IMR-90 (cell line): ENCODE measurements around the gene RNF11. TPM values are rescaled to one million over a fixed set of nuclear protein-coding genes. Genes with fewer than 3 reads are reported as not detected.

ENCODE experiments used
- ATAC-seq: fragments of 200-7000 bp; cut with Tn5 transposase; 2 replicates; pipeline ENCODE4 v1.9.1; 2020; ENCODE audit warnings: low read depth, mild to moderate bottlenecking, moderate library complexity
- BruUV-seq: library from RNA; stranded (reverse); fragments of 400-500 nt; replicated peaks from 2 replicates; lab custom pipeline; 2021; lab: Mats Ljungman, UMichigan
- CTCF ChIA-PET: fragments of 300-600 bp; formaldehyde crosslinking; extraction: SDS; loops from one replicate; lab custom pipeline; 2021; ENCODE audit warnings: antibody characterized with exemption; lab: Yijun Ruan, JAX
- POLR2A ChIA-PET: fragments of 300-600 bp; sonication (Branson Sonifier 250); formaldehyde crosslinking; loops from one replicate; lab custom pipeline; 2022; ENCODE audit warnings: antibody characterized with exemption; ENCODE audit not compliant: unreplicated experiment; lab: Charles Lee
- DNase-seq: peaks from one replicate; pipeline ENCODE4 v3.0.0; 2013
- H2AFZ ChIP-seq: replicated peaks from 2 replicates; pipeline ENCODE3; 2013; ENCODE audit warnings: low read length, mild to moderate bottlenecking; ENCODE audit not compliant: poor library complexity
- H2AK5ac ChIP-seq: 2 replicates; pipeline ENCODE4 v1.6.1; 2013; ENCODE audit warnings: low read depth, low read length, inconsistent platforms
- H2AK9ac ChIP-seq: replicated peaks from 2 replicates; pipeline ENCODE3; 2013; ENCODE audit warnings: mild to moderate bottlenecking, low read depth, low read length, moderate library complexity; ENCODE audit not compliant: poor library complexity
- H2BK120ac ChIP-seq: 2 replicates; pipeline ENCODE4 v1.6.1; 2013; ENCODE audit warnings: low read depth, low read length, inconsistent platforms
- H2BK15ac ChIP-seq: 3 replicates; pipeline ENCODE4 v1.6.1; 2013; ENCODE audit warnings: low read depth, low read length, inconsistent platforms
- H2BK20ac ChIP-seq: 2 replicates; pipeline ENCODE4 v1.6.1; 2013; ENCODE audit warnings: low read depth, mild to moderate bottlenecking, inconsistent platforms, low read length, moderate library complexity
- H2BK5ac ChIP-seq: 2 replicates; pipeline ENCODE4 v1.6.1; 2013; ENCODE audit warnings: mild to moderate bottlenecking, low read depth, low read length, inconsistent platforms; ENCODE audit not compliant: poor library complexity, severe bottlenecking
- H3K14ac ChIP-seq: replicated peaks from 2 replicates; pipeline ENCODE4 v1.6.1; 2013; ENCODE audit warnings: low read depth, low read length, inconsistent platforms
- H3K18ac ChIP-seq: 2 replicates; pipeline ENCODE4 v1.6.1; 2013; ENCODE audit warnings: low read depth, low read length, control low read depth
- H3K23ac ChIP-seq: 2 replicates; pipeline ENCODE4 v1.6.1; 2013; ENCODE audit warnings: low read depth, low read length, inconsistent platforms
- H3K27ac ChIP-seq: 2 replicates; pipeline ENCODE4 v1.5.1; 2013; ENCODE audit warnings: mild to moderate bottlenecking, control low read depth, low read length; ENCODE audit not compliant: insufficient read depth
- H3K27me3 ChIP-seq: 2 replicates; pipeline ENCODE4 v1.6.1; 2013; ENCODE audit warnings: low read length; ENCODE audit not compliant: control insufficient read depth, insufficient read depth
- H3K36me3 ChIP-seq: 2 replicates; pipeline ENCODE4 v1.6.1; 2013; ENCODE audit warnings: low read length, mixed read lengths; ENCODE audit not compliant: control insufficient read depth, insufficient read depth
- H3K4ac ChIP-seq: 2 replicates; pipeline ENCODE4 v1.6.1; 2013; ENCODE audit warnings: low read depth, low read length, inconsistent platforms
- H3K4me1 ChIP-seq: 2 replicates; pipeline ENCODE4 v1.6.1; 2013; ENCODE audit warnings: low read length, mixed read lengths; ENCODE audit not compliant: control insufficient read depth, insufficient read depth
- H3K4me2 ChIP-seq: 2 replicates; pipeline ENCODE4 v1.6.1; 2013; ENCODE audit warnings: low read depth, mild to moderate bottlenecking, control low read depth, low read length, moderate library complexity
- H3K4me3 ChIP-seq: 2 replicates; pipeline ENCODE4 v1.5.1; 2013; ENCODE audit warnings: low read depth, mild to moderate bottlenecking, control low read depth, low read length, moderate library complexity; ENCODE audit not compliant: insufficient read depth
- H3K56ac ChIP-seq: 2 replicates; pipeline ENCODE4 v1.6.1; 2013; ENCODE audit warnings: low read length, inconsistent platforms; ENCODE audit not compliant: insufficient read depth; ENCODE audit errors: extremely low read depth
- H3K79me1 ChIP-seq, 2 experiments: 2 replicates each; pipeline ENCODE4 v1.6.1; 2013; ENCODE audit warnings: low read length in 2 of 2, inconsistent platforms in 1 of 2, low read depth in 1 of 2
- H3K9ac ChIP-seq: 2 replicates; pipeline ENCODE4 v1.6.1; 2013; ENCODE audit warnings: low read depth, low read length, control low read depth
- H3K9me1 ChIP-seq: 2 replicates; pipeline ENCODE4 v1.6.1; 2013; ENCODE audit warnings: low read length, inconsistent platforms; ENCODE audit not compliant: insufficient read depth
- H3K9me3 ChIP-seq: 2 replicates; pipeline ENCODE4 v1.6.1; 2013; ENCODE audit warnings: low read length; ENCODE audit not compliant: control insufficient read depth, insufficient read depth
- H4K20me1 ChIP-seq: 2 replicates; pipeline ENCODE4 v1.6.1; 2013; ENCODE audit warnings: low read length, inconsistent platforms; ENCODE audit not compliant: insufficient read depth
- H4K5ac ChIP-seq: 2 replicates; pipeline ENCODE4 v1.6.1; 2013; ENCODE audit warnings: mild to moderate bottlenecking, low read depth, low read length, control low read depth
- H4K8ac ChIP-seq, 2 experiments: 2 replicates each; pipeline ENCODE4 v1.6.1; 2013; ENCODE audit warnings: low read depth in 2 of 2, low read length in 2 of 2, control low read depth in 1 of 2, inconsistent platforms in 1 of 2
- H4K91ac ChIP-seq: 2 replicates; pipeline ENCODE4 v1.6.1; 2013; ENCODE audit warnings: low read depth, low read length, inconsistent platforms; ENCODE audit not compliant: insufficient read depth
- BHLHE40 ChIP-seq: fragments of 150-350 bp; IDR thresholded peaks from 2 replicates; pipeline ENCODE4 v1.6.1; 2016; ENCODE audit warnings: mild to moderate bottlenecking, low read depth, low read length
- CEBPB ChIP-seq: IDR thresholded peaks from 2 replicates; pipeline ENCODE4 v1.6.1; 2012; ENCODE audit warnings: low read depth, low read length, improper control_type of control experiment
- CHD1 ChIP-seq: IDR thresholded peaks from 2 replicates; pipeline ENCODE4 v1.6.1; 2012; ENCODE audit warnings: low read depth, low read length, improper control_type of control experiment
- MAFK ChIP-seq: IDR thresholded peaks from 2 replicates; pipeline ENCODE4 v1.6.1; 2012; ENCODE audit warnings: low read depth, low read length, improper control_type of control experiment
- MAZ ChIP-seq: IDR thresholded peaks from 2 replicates; pipeline ENCODE4 v1.6.1; 2012; ENCODE audit warnings: low read depth, mild to moderate bottlenecking, low read length, improper control_type of control experiment, moderate library complexity, borderline replicate concordance
- MXI1 ChIP-seq: IDR thresholded peaks from 2 replicates; pipeline ENCODE4 v1.6.1; 2012; ENCODE audit warnings: low read depth, mild to moderate bottlenecking, low read length, moderate library complexity, borderline replicate concordance
- NFE2L2 ChIP-seq: fragments of 150-350 bp; IDR thresholded peaks from 2 replicates; pipeline ENCODE4 v1.6.1; 2016; ENCODE audit warnings: low read depth, mild to moderate bottlenecking, low read length
- POLR2A ChIP-seq: IDR thresholded peaks from 2 replicates; pipeline ENCODE4 v1.6.1; 2012; ENCODE audit warnings: mild to moderate bottlenecking, low read depth, low read length
- RAD21 ChIP-seq: IDR thresholded peaks from 2 replicates; pipeline ENCODE4 v1.6.1; 2012; ENCODE audit warnings: low read length, improper control_type of control experiment
- RCOR1 ChIP-seq: IDR thresholded peaks from 2 replicates; pipeline ENCODE4 v1.6.1; 2012; ENCODE audit warnings: mild to moderate bottlenecking, low read length, improper control_type of control experiment; ENCODE audit not compliant: insufficient replicate concordance
- RFX5 ChIP-seq: IDR thresholded peaks from 2 replicates; pipeline ENCODE4 v1.8.0; 2012; ENCODE audit warnings: low read depth, mild to moderate bottlenecking, low read length, moderate library complexity
- SMC3 ChIP-seq: fragments of 150-350 bp; IDR thresholded peaks from 2 replicates; pipeline ENCODE4 v1.6.1; 2016; ENCODE audit warnings: low read depth, mild to moderate bottlenecking, antibody characterized with exemption, low read length, moderate library complexity
- WGBS, 2 experiments: methylation state at CpG; one replicate each; pipeline versions ENCODE4 v1.1.5 to v1.1.7; 2013; ENCODE audit warnings: missing lambda C conversion rate in 2 of 2; ENCODE audit not compliant: insufficient read length in 1 of 2; ENCODE audit errors: extremely low coverage in 2 of 2; 5-methylcytosine and 5-hydroxymethylcytosine counted together
- dilution Hi-C: fragments of 300-500 bp; cut with HindIII; formaldehyde crosslinking; loops from one replicate; pipeline ENCODE4 v1.14.3; 2018; ENCODE audit warnings: low sequenced_read_pairs; ENCODE audit not compliant: unreplicated experiment
- in situ Hi-C: fragments of 300-500 bp; cut with MboI; formaldehyde crosslinking; loops from 3 replicates; pipeline ENCODE4 v1.14.3; 2019; ENCODE audit warnings: low sequenced_read_pairs, inconsistent platforms, mixed read lengths
- intact Hi-C: fragments of 100-400 bp; cut with micrococcal nuclease; formaldehyde crosslinking; loops from 2 replicates; pipeline ENCODE4 v1.10.0; 2022
- polyA plus RNA-seq, 3 experiments: library from polyadenylated mRNA; depleted of rRNA; stranded (reverse); fragments of >200 nt; gene quantifications; 2 replicates each; pipeline ENCODE4 v1.2.3, GENCODE V29; 2012; ENCODE audit warnings: low replicate concordance in 1 of 3
- total RNA-seq: library from RNA; depleted of rRNA; stranded (reverse); fragments of >200 nt; gene quantifications from 2 replicates; pipeline ENCODE4 v1.2.3, GENCODE V29; 2012
- TF ChIP-seq, protein P1 (sequence below): fragments of 150-350 bp; IDR thresholded peaks from 2 replicates; pipeline ENCODE4 v1.6.1; 2017; ENCODE audit warnings: mild to moderate bottlenecking, antibody characterized with exemption, low read length, low read depth
- TF ChIP-seq, protein P2 (sequence below): fragments of 150-350 bp; IDR thresholded peaks from 2 replicates; pipeline ENCODE4 v1.6.1; 2016; ENCODE audit warnings: low read depth, mild to moderate bottlenecking, low read length, moderate library complexity, borderline replicate concordance
- TF ChIP-seq, protein P3 (sequence below): conservative IDR thresholded peaks from 2 replicates; pipeline ENCODE4 v1.5.1; 2012; ENCODE audit warnings: mild to moderate bottlenecking, low read depth, low read length, improper control_type of control experiment

RNF11 gene
- total and polyA plus RNA-seq, 2 of the 4 experiments (the other 2 are of a cell fraction) = 63.3 to 64.1 TPM

DNA sequence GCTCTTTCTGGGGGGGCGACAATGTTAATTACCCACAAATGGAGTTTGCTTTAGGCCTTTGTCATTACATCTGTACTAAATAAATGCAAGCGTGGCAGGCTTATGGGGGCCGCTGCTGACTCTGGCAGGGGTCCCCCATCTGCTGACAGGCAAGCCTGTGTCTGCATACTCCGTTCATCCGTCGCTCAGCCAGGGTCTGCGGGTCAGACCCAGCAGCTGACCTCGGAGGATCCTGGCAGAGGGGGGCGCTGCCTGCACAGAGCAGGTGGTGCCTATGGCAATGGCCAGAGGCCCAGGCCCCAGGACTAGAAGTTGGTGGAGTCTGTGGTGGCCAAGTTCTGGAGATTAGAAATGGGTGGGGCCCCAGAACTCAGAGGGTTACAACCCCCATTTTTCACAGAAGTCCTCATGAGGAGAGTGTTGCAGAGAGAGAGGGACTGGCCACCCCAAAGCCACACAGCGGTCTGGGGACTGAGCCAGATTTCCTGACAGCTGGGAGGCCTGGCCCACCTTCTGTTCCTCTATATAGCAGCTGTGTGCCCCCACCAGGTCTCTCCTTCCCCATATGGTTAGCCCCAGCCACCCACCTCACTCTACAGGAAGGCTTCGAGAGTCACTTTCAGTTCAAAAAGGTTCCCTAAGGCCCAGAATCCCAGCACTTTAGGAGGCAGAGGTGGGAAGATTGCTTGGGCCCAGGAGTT, 63.3 kb downstream of the RNF11 start:
- H3K14ac ChIP-seq = no peak overlapping the region
- no peak overlapping the region for H3K4me2 ChIP-seq
- no peaks in the 10 kb centered on the region for H4K20me1 ChIP-seq
- H3K9me1 ChIP-seq = peaks cover 9% of the 10 kb centered on the region; the same call in 1 of the 2 replicates
- no peak overlapping the region for H2AFZ ChIP-seq
- no peak overlapping the region for H3K23ac ChIP-seq
- no peak overlapping the region for H2BK20ac ChIP-seq
- no peak overlapping the region for H4K91ac ChIP-seq
- intact Hi-C loops (loop anchor here (5.0 to 10.0 kb wide), 2 partner anchors 325 to 372 kb away; partner anchors contain the start of gene CDKN2C), in situ Hi-C loops (loop anchor here (10.0 kb wide), 1 partner anchor 375 kb away; no protein-coding TSS in a partner anchor), dilution Hi-C loops (no loop called here)
- no peak overlapping the region for H4K8ac ChIP-seq
- no peak overlapping the region for H2BK120ac ChIP-seq
- 95% methylated on average over 9 of the region's 11 CpGs; no CpG with 5 or more reads in 1 of the 2 experiments for WGBS, 2 experiments
- no TSS peak for BruUV-seq
- H3K79me1 ChIP-seq = no peaks in the 10 kb centered on the region
- no peaks in the 10 kb centered on the region for H3K36me3 ChIP-seq
- DNase-seq (no peak), ATAC-seq (no peak)
- no peak overlapping the region for H4K5ac ChIP-seq
- no peaks in the 10 kb centered on the region for H3K27me3 ChIP-seq
- H3K4me1 ChIP-seq = no peaks in the 10 kb centered on the region; the same call in 1 of the 2 replicates
- no peak overlapping the region for H3K56ac ChIP-seq
- no peak overlapping the region for H3K27ac ChIP-seq
- ChIA-PET POLR2A (no interaction called here), CTCF (no interaction called here)
- no peak overlapping the region for H3K4ac ChIP-seq
- no peaks in the 10 kb centered on the region for H3K9me3 ChIP-seq
- H2BK5ac ChIP-seq = no peak overlapping the region
- no peak overlapping the region for H3K4me3 ChIP-seq
- H2AK5ac ChIP-seq = no peak overlapping the region
- no peak overlapping the region for H3K9ac ChIP-seq
- H3K18ac ChIP-seq = no peak overlapping the region
- H2AK9ac ChIP-seq = no peak overlapping the region
- H2BK15ac ChIP-seq = no peak overlapping the region
- TF ChIP-seq CEBPB = no peak
- TF ChIP-seq SMC3 = no peak
- no peak for TF ChIP-seq RCOR1
- no peak for TF ChIP-seq RAD21
- TF ChIP-seq RFX5 = no peak
- TF ChIP-seq NFE2L2 = no peak
- no peak for TF ChIP-seq POLR2A
- TF ChIP-seq MXI1 = no peak
- TF ChIP-seq, protein P1, sequence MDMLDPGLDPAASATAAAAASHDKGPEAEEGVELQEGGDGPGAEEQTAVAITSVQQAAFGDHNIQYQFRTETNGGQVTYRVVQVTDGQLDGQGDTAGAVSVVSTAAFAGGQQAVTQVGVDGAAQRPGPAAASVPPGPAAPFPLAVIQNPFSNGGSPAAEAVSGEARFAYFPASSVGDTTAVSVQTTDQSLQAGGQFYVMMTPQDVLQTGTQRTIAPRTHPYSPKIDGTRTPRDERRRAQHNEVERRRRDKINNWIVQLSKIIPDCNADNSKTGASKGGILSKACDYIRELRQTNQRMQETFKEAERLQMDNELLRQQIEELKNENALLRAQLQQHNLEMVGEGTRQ = no peak
- TF ChIP-seq BHLHE40 = no peak
- TF ChIP-seq, protein P2, sequence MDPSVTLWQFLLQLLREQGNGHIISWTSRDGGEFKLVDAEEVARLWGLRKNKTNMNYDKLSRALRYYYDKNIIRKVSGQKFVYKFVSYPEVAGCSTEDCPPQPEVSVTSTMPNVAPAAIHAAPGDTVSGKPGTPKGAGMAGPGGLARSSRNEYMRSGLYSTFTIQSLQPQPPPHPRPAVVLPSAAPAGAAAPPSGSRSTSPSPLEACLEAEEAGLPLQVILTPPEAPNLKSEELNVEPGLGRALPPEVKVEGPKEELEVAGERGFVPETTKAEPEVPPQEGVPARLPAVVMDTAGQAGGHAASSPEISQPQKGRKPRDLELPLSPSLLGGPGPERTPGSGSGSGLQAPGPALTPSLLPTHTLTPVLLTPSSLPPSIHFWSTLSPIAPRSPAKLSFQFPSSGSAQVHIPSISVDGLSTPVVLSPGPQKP = no peak
- TF ChIP-seq, protein P3, sequence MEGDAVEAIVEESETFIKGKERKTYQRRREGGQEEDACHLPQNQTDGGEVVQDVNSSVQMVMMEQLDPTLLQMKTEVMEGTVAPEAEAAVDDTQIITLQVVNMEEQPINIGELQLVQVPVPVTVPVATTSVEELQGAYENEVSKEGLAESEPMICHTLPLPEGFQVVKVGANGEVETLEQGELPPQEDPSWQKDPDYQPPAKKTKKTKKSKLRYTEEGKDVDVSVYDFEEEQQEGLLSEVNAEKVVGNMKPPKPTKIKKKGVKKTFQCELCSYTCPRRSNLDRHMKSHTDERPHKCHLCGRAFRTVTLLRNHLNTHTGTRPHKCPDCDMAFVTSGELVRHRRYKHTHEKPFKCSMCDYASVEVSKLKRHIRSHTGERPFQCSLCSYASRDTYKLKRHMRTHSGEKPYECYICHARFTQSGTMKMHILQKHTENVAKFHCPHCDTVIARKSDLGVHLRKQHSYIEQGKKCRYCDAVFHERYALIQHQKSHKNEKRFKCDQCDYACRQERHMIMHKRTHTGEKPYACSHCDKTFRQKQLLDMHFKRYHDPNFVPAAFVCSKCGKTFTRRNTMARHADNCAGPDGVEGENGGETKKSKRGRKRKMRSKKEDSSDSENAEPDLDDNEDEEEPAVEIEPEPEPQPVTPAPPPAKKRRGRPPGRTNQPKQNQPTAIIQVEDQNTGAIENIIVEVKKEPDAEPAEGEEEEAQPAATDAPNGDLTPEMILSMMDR = no peak
- no peak for TF ChIP-seq CHD1
- TF ChIP-seq MAZ = no peak
- TF ChIP-seq MAFK = no peak
